AG09319 (cell line): ENCODE measurements around the gene TCERG1L.

ENCODE experiments used
- DNase-seq: peaks from one replicate; pipeline ENCODE4 v3.0.0-alpha.2; 2010; ENCODE audit warnings: low read depth; ENCODE audit errors: extremely low read depth
- CTCF ChIP-seq: IDR thresholded peaks from 2 replicates; pipeline ENCODE4 v1.5.1; 2011; ENCODE audit warnings: low read depth, mild to moderate bottlenecking, inconsistent platforms, low read length, moderate library complexity

TCERG1L gene

GRCh38 chr10:131212763-131213325 is 98.7 kb downstream of the TCERG1L start:
- DNase-seq: no peak
- TF ChIP-seq CTCF: no peak

GRCh38 chr10:131211965-131212619 is 99.4 kb downstream of the TCERG1L start:
- no peak for DNase-seq
- TF ChIP-seq CTCF: no peak

- no peak for DNase-seq
- no peak for TF ChIP-seq CTCF
Observed at GRCh38 chr10:131211559-131211958, 100.0 kb downstream of the TCERG1L start.

- no peak for DNase-seq
- no peak for TF ChIP-seq CTCF
Observed at GRCh38 chr10:131211146-131211545, 100.4 kb downstream of the TCERG1L start.

GRCh38 chr10:131210181-131210580 is 101.3 kb downstream of the TCERG1L start:
- no peak for DNase-seq
- TF ChIP-seq CTCF: no peak

- TF ChIP-seq CTCF: no peak
- DNase-seq: no peak
Observed at GRCh38 chr10:131207584-131208532, 103.7 kb downstream of the TCERG1L start.

GRCh38 chr10:131207176-131207575 is 104.3 kb downstream of the TCERG1L start:
- no peak for TF ChIP-seq CTCF

More at GRCh38 chr10:131207176-131207575, 104.3 kb downstream of the TCERG1L start:
- no peak for DNase-seq
